Spleen (tissue), 7 donors: Measurements from ENCODE around the gene SLC25A51.

Experiments used
- POLR2AphosphoS5 ChIP-seq, 3 donors: sonication (generic); formaldehyde crosslinking; IDR thresholded peaks; one replicate each; pipeline ENCODE4 v1.5.1; 2017; ENCODE audit warnings: antibody characterized with exemption in 3 of 3
- TF ChIP-seq, protein P1 (sequence below), 11 experiments: fragments of 200-600 bp in 7 of 11; fragments of 450-650 bp in 4 of 11; sonication (generic) in 4 of 11; IDR thresholded peaks in 8 of 11; conservative IDR thresholded peaks in 3 of 11; 1 replicate in 7 of 11; 2 replicates in 4 of 11; pipeline versions ENCODE4 v1.4.0 to v1.8.0; 2016 to 2021; ENCODE audit warnings: antibody characterized with exemption in 11 of 11, inconsistent platforms in 4 of 11, mild to moderate bottlenecking in 1 of 11
- donor health status: DM: no; HTN: no; CAD: no; lungs with moderate emphysema.
- donor health status: DM: no; HTN: no; CAD: no.
- donor health status: DM: no; HTN: no; CAD: no.

DNA sequence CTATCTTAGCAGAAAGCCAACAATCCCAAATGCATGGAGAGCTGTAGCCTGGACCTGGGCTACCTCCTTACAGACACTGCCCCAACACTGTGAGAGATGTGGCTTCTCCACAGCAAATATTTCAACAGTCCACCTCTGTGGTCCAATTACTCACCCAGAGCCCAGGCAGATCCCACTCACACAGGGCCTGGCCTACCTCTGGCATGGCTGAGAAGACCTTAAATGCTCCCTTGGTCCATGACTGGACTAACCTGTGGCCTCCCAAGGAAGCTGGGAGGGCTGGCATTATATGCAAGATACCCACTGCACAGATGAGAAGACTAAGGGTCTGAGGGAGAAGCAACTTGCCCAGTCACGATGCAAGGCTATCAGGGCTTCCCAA is 22.8 kb upstream of the SLC25A51 start:
- no peak for TF ChIP-seq POLR2AphosphoS5 (IDR thresholded peaks at IDR 0.05)
- TF ChIP-seq, protein P1, sequence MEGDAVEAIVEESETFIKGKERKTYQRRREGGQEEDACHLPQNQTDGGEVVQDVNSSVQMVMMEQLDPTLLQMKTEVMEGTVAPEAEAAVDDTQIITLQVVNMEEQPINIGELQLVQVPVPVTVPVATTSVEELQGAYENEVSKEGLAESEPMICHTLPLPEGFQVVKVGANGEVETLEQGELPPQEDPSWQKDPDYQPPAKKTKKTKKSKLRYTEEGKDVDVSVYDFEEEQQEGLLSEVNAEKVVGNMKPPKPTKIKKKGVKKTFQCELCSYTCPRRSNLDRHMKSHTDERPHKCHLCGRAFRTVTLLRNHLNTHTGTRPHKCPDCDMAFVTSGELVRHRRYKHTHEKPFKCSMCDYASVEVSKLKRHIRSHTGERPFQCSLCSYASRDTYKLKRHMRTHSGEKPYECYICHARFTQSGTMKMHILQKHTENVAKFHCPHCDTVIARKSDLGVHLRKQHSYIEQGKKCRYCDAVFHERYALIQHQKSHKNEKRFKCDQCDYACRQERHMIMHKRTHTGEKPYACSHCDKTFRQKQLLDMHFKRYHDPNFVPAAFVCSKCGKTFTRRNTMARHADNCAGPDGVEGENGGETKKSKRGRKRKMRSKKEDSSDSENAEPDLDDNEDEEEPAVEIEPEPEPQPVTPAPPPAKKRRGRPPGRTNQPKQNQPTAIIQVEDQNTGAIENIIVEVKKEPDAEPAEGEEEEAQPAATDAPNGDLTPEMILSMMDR (IDR thresholded peaks at IDR 0.05 in 8 of 11, conservative IDR thresholded peaks at IDR 0.05 in 3 of 11): no peak
